ENCODE data around the gene EPB41. TPM values are rescaled to one million over a fixed set of nuclear protein-coding genes. Genes with fewer than 3 reads are reported as not detected.

EPB41 gene
- total and polyA plus RNA-seq, 2 of the 8 experiments (the other 6 are each of a cell fraction or from before 2014, with no cell fraction given) = 36.7 to 109 TPM

DNA sequence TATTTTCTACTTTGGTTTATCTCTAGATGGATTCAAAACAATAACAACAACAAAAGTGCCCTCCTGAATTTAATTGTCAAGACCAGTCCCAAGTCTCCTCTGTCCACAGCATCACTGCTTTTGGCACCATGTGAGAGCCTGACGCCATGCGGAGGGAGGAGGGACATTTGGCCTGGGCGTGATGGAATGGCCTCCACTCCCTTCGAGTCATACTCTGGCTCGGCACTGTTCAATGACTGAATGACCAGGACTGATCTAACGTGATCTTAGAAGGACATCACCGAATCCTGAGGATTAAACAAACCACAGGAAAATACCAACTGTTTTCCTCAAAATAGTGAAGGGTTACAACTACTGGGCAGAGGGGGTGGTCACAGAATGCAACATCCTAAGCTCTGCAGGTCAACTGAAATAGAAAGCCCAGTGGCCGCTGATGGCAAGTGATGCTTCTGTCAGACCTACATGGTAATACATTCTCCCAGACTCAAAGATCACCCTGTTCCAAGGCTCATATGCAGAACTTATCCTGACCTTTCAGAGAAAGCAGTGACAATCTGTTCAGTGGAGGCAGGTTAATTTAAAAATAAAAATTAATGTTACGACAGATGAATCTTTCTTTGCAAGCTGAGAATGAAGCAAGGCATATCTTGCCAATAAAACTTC lies 248.2 kb downstream of the EPB41 start:
- 92% methylated on average over 9 of the region's 9 CpGs; no CpG with 5 or more reads in 1 of the 2 experiments for WGBS, 2 experiments (ENCODE audit: extremely low coverage in 1 of 2, insufficient coverage in 1 of 2, insufficient read length in 1 of 2, insufficient replicate concordance in 2 of 2, low coverage in 1 of 2, low lambda C conversion rate in 2 of 2, missing lambda C conversion rate in 1 of 2)
- Histone ChIP-seq H4K8ac (ENCODE audit: extremely low read depth, insufficient read depth, low read length) (no peak overlapping the region), H3K79me1 (ENCODE audit: low read depth, low read length) (peaks cover 4% of the 10 kb centered on the region), H3K4ac (replicated peaks; ENCODE audit: insufficient read length, low read depth, low read length) (no peak overlapping the region), H3K23me2 (ENCODE audit: low read depth, low read length) (no peaks in the 10 kb centered on the region), H3K56ac (replicated peaks; ENCODE audit: insufficient read length, low read depth, low read length) (no peak overlapping the region), H3K4me3 (ENCODE audit: extremely low read depth in 1 of 4, insufficient read depth in 2 of 4, low read depth in 3 of 4, low read length in 4 of 4) (no peak overlapping the region), H2BK12ac (ENCODE audit: low read depth, low read length) (0 out of 2 replicates have a peak overlapping the region, but pooled peaks have one; percentile 12), H4K20me1 (replicated peaks in 1 of 2; ENCODE audit: control insufficient read depth in 1 of 2, insufficient read depth in 2 of 2, low read length in 2 of 2) (peaks cover 0 to 5% of the 10 kb centered on the region in 2 experiments), H3K18ac (ENCODE audit: extremely low read depth, low read length) (peak overlapping the region; percentile 52), H2BK120ac (replicated peaks; ENCODE audit: low read depth, low read length) (no peak overlapping the region), H2BK5ac (ENCODE audit: low read depth, low read length) (peak overlapping the region; percentile 36; the same call in 1 of the 2 replicates), H4K91ac (replicated peaks; ENCODE audit: insufficient read length, low read length) (peak overlapping the region; percentile 80), H4K5ac (ENCODE audit: insufficient read length, low read depth, low read length) (no peak overlapping the region), H3K27me3 (replicated peaks in 1 of 4; ENCODE audit: control insufficient read depth in 3 of 4, extremely low read depth in 1 of 4, insufficient read depth in 3 of 4, low read length in 3 of 4) (no peaks in the 10 kb centered on the region), H3K36me3 (ENCODE audit: control insufficient read depth in 2 of 4, insufficient read depth in 4 of 4, low read length in 3 of 4) (peaks cover 6 to 56% (median 14%) of the 10 kb centered on the region in 4 experiments), H3K4me2 (ENCODE audit: insufficient read depth in 1 of 2, low read depth in 2 of 2, low read length in 2 of 2) (no peak overlapping the region; a peak in 1 of 4 replicates), H3K79me2 (ENCODE audit: control insufficient read depth in 1 of 2, insufficient read depth in 2 of 2, low read length in 2 of 2) (peaks cover 5 to 73% of the 10 kb centered on the region in 2 experiments; a peak in 3 of 4 replicates), H3K27ac (ENCODE audit: low read depth, low read length) (no peak overlapping the region), H3K4me1 (replicated peaks in 1 of 4; ENCODE audit: control insufficient read depth in 3 of 4, insufficient read depth in 4 of 4, low read length in 3 of 4) (peaks cover 15 to 37% (median 20%) of the 10 kb centered on the region in 4 experiments), H2BK20ac (ENCODE audit: low read length) (no peak overlapping the region), H3K9me3 (ENCODE audit: insufficient read depth in 2 of 2, low read depth in 1 of 2, low read length in 1 of 2) (no peaks in the 10 kb centered on the region), H3K23ac (ENCODE audit: insufficient read length) (no peak overlapping the region), H3K9ac (replicated peaks in 1 of 4; ENCODE audit: extremely low read depth in 1 of 4, low read depth in 3 of 4, low read length in 3 of 4) (no peak overlapping the region), H2AK5ac (ENCODE audit: low read depth, low read length) (peak overlapping the region; percentile 42; the same call in 1 of the 2 replicates), H3K14ac (ENCODE audit: insufficient read length) (peak overlapping the region; percentile 71), H2AFZ (ENCODE audit: low read length) (no peak overlapping the region), H2BK15ac (ENCODE audit: low read length) (no peak overlapping the region)
- peak in 1 of 2 experiments; percentile 41 for DNase-seq (ENCODE audit: low read depth in 1 of 2, low spot score in 2 of 2)
- ChIA-PET POLR2A (ENCODE audit: partially characterized antibody) (interaction anchor here (1.0 to 1.7 kb wide), 3 partner anchors 9 to 24 kb away, joined by 3 to 6 read pairs (median 4); partner anchors contain the start of gene SRSF4), CTCF (ENCODE audit: partially characterized antibody) (interaction anchor here (0.8 to 3.3 kb wide), 4 partner anchors 8 to 411 kb away, joined by 3 to 12 read pairs (median 4); no protein-coding TSS in a partner anchor)
- FAIRE-seq = no peak
- no peak for TF ChIP-seq EP300 (IDR thresholded peaks at IDR 0.05; ENCODE audit: borderline replicate concordance in 1 of 2, low read depth in 2 of 2, low read length in 2 of 2)
